DMS153 treated with DMSO at 0.1 percent for 48 hours (cell line): ENCODE measurements around the gene EVPLL.
"Not testable (repeated sequence)": the region's sequence is repeated elsewhere in the genome, so short reads cannot be mapped to it uniquely, and the experiment has no call there.

ENCODE experiments used
- DNase-seq: peaks from one replicate; lab custom pipeline; 2025; ENCODE audit not compliant: unreplicated experiment; lab: John Stamatoyannopoulos, UW

EVPLL gene

DNA sequence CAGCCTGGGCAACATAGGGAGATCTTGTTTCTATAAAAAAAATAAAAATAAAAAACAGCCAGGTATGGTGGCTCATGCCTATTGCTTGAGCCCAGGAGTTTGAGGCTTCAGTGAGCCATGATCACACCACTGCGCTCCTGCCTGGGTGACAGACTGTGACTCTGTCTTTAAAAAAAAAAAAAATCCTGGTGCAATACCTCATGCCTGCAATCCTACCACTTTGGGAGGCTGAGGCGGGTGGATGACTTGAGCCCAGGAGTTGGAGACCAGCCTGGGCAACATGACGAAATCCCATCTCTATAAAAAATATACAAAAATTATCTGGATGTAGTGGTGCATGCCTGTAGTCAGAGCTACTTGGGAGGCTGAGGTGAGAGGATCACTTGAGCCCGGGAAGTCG, 1.0 kb downstream of the EVPLL start:
- DNase-seq, result not testable (repeated sequence)

DNA sequence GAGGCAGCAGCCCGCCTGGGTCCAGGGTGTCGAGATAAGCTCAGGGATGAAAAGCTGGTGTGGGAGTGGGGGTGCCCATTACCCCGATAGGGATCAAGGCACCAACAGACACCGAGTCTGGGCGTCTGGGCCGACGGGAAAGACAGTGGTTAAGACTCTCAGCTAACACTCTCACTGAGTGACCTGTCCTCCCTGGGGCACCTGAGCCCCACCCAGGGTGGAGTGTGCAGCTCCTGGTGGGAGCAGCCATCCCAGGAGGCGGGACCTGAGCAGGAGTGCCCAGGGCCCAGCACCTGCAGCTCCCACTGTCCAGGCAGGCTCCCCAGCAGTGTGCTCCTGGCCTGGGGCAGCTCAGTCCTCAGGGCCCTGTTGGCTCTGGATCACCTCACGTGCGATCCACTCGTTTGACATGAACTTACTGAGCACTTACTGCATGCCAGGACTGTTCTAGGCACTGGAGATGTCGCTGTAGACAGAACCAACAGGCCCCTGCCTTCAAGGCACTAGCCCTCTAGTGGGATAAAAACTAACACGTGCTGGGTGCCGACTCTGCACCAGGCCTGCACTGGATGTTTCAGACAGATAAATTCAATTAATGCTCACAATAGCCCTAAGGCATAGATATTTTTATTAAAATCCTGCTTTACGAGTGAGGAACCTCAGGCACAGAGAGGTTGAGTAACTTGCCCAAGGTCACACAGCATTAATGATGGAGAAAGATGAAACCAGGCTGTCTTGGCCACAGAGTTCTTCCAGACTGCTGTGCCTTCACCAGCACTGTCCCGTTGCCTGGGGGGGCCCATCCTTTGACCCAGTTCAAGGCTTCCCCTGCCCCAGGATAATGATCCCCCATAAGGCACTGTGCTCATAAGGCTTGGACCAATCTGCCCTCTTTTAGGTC, 1.9 kb downstream of the EVPLL start:
- DNase-seq, result no peak

DNA sequence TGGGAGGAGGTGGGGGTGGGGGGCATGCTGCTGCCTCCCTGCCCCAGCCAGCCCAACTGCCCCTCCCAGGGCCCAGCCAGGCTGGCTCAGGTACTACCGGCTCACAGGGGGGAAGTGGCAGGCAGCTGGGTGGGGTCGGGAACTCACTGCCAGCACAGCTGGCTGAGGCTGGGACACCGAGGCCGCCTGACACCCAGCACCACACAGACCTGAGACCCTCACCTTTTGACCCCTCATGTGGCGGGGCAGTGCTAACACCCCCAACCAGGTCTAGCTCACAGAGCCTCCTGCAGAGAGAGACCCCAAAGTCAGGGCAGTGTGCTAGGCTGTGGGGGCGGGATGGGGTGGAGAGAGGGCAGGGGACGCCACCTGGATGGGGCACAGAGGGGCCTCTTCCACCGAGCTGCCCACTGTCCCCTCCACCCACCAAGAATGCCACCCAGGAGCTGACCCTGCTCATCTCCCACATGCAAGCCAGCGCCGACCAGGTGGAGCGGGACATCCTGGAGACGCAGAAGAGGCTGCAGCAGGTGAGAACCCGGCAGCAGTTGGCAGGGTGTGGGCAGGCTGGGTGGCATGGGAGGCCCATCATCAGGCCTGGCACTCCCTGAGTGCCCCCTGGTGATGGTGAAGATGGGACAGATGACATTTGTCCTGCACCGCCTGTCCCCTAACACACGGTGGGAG, 3.0 kb downstream of the EVPLL start:
- no peak for DNase-seq

DNA sequence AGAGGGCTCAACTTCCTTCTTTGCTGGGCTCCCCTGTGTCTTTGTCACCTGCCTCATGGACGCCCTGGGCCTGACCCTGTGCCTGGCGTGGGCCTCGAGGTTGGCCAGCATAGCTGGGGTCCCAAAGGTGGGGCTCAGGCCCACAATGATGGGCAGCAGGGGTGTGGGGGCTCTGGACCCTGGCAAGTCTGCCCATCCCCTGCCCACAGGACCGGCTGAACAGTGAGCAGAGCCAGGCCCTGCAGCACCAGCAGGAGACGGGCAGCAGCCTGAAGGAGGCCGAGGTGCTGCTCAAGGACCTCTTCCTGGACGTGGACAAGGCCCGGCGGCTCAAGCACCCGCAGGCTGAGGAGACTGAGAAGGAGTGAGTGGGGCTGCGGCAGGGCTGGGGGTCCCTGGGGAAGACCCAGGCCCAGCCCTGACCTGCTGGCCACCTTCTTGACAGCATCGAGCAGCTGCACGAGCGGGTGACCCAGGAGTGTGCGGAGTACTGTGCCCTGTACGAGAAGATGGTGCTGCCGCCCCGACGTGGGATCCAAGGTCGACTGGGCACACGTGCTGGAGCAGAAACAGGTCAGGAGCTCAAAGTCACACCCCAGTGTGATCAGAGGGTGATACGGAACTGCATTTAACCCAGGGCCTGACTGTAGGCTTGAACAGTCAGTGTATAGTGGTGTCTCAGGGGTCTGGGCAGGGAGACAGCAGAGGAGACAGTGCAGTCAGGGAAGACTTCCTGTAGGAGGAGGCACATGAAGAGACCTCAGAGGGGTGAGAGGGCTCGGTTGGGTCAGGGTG, 3.8 kb downstream of the EVPLL start:
- no peak for DNase-seq

DNA sequence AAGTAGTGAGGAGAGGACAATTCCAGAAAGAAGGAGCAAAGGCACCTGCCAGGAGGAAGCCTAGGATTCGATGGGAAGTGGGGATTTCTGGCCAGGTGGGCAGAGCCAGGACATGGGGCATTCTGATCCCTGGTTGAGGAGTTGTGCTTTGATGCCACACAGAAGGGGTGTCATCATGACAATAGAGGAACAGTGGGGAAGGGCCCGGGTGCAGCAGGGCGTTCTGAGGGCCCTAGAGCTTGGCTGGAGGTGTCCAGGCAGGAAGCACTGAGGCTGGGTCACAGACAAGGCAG, 4.3 kb downstream of the EVPLL start:
- no peak for DNase-seq

DNA sequence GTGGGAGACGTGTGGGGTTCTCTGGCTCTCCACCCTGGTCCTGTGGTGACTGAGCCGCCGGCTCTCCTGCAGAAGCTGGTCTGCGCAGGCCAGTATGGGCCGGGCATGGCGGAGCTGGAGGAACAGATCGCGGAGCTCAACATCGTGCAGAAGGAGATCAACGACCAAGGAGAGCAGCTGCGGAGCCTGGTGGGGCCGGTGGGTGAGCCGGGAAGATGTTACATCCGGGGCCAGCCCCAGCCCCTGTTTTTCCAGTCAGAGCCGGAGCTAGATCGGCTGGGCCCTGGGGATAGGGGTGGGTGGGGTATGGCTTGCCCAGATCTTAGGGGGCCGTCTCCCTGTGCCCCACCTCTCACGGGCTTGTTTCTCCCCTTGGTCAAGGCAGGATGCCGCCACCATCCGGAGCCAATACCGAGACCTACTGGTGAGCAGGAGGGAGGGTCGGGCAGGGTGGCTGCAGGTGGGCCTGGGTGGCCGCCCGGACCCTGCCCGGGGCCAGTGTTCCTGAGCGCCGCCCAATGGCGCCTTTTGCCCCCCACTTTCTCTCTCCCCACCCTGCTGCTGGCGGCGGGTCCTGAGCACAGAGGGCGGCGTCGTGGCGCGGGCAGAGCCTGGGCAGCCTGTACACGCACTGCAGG, 5.0 kb downstream of the EVPLL start:
- no peak for DNase-seq

DNA sequence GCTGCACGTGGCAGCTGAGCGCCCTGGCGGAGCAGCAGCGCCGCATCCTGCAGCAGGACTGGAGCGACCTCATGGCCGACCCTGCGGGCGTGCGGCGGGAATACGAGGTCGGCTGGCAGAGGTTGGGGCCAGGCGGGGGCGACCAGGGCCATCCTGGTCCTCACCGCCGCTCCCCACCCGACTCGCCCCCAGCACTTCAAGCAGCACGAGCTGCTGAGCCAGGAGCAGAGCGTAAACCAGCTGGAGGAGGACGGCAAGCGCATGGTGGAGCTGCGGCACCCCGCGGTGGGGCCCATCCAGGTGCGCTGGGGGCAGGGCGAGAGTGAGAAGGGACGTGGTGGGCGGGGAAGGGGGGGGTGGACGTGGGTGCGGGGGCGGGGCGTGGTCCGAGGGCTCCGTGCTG, 5.5 kb downstream of the EVPLL start:
- not testable (repeated sequence) for DNase-seq

DNA sequence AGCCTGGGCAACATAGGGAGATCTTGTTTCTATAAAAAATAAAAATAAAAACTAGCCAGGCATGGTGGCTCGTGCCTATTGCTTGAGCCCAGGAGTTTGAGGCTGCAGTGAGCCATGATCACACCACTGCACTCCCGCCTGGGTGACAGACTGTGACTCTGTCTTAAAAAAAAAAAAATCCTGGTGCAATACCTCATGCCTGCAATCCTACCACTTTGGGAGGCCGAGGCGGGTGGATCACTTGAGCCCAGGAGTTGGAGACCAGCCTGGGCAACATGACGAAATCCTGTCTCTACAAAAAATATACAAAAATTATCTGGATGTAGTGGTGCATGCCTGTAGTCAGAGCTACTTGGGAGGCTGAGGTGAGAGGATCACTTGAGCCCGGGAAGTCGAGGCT, 6.7 kb downstream of the EVPLL start:
- not testable (repeated sequence) for DNase-seq

DNA sequence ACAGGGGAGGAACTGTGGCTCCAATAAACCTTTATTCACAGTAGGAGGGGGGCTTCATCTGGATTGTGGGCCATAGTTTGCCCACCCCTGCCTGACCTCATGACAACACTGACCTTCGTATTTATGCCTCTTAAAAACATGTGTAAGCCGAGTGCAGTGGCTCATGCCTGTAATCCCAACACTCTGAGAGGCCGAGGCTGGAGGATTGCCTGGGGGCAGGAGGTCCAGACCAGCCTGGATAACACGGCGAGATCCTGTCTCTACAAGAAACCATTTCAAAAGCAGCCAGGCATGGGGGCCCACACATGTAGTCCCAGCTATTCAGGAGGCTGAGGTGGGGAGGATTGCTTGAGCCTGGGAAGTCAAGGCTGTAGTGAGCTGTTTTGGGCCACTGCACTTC, 10.0 kb downstream of the EVPLL start:
- not testable (repeated sequence) for DNase-seq

DNA sequence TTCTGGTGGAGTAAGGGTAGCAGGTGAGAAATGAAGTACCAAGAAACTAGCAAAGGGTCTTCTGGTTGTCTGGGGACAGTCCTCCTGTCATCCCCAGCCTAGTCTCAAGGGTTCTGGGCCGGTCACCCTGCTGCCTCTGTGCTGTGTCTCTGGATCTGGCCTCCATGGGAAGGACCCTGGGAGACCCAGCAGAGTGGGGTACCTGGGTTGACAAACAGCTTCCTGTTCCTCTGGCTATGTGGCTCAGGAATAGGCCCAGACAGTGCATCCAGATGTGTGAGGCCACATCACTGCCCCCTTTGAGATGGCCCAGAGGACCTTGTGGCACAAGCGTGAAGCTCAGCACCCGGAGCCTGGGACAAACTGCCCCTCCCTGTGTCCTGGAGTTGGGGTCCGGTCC, 10.7 kb downstream of the EVPLL start:
- DNase-seq, result not testable (repeated sequence)

DNA sequence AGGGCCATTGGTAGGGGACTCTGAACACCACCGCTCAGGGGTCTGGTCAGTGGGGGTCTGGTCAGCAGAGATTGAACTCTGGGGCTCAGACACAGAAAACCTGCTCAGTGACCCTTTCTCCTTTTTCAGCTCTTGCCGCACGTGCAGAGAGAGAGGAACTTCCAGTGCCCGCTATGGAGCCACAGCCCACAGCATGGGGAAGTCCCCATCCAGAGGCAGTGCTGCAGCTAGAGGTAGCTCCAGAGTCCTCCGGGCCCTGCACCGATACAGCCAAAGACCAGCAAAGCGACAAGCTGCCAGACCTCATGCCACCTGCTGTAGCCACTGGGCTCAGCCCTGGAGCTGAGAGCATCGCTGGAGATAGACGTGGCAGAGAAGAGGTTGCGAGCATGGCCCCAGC, 11.2 kb downstream of the EVPLL start:
- not testable (repeated sequence) for DNase-seq

DNA sequence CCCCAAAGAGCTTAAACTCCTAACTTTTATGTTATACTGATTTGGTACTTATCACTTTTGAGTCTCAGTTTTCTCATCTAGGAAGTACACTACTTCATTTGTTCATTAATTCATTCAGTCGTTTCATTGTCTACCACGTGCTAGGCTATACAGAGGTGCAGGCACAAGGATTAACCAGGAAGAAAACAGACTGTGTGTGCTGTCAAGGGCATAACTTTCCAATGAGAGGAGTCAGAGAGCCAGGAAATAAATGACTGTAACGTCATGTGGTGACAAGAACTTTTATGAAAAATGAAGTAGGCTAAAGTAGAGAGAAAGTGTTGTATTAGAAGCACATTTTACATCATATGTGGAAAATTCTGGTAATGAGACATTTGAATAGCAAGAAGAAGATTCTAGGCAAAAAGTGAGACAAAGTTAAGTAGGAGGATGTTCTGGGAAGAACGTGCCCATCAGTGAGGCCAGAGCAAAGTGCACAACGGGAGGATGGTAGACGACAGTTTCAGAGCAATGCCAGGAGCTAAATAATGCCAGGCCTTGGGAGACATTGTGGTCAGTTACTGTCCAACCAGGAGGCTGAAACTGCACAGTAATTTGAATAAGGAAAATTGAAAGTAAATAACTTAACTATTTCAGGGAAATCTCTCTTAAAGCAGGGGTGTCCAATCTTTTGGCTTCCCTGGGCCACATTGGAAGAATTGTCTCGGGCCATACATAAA, 24.5 kb downstream of the EVPLL start:
- not testable (repeated sequence) for DNase-seq

DNA sequence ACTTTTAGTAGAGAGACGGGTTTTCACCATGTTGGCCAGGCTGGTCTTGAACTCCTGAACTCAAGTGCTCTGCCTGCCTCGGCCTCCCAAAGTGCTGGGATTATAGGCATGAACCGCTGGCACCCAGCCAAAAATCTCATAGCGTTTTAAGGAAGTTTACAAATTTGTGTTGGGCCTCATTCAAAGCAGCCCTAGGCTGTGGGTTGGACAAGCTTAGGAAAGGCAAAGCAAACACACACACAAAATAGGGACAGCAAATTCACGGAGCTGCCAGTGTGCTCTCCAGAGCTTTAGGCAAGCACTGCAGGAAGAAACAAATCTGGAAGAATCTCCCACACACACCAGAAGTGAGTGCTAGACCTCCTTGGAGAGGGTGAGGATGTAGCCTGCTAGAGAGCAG, 25.6 kb downstream of the EVPLL start:
- not testable (repeated sequence) for DNase-seq

DNA sequence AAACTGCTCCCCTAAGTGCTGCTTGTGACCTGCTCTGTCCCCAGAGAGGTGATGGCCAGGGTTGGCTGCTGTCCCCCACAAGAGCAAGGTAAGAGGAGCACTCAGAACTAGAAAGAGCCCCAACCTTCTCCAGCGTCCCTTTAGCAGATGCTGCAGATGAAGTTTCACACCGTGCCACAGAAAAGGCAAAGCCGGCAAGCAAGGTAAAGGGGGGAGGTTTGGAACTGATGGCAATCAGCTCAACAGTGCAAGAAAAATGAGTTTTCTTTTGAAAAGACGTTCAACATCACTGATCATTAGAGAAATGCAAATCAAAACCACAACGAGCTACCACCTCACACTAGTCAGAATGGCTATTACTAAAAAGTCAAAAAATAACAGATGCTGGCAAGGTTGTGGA, 26.0 kb downstream of the EVPLL start:
- not testable (repeated sequence) for DNase-seq

DNA sequence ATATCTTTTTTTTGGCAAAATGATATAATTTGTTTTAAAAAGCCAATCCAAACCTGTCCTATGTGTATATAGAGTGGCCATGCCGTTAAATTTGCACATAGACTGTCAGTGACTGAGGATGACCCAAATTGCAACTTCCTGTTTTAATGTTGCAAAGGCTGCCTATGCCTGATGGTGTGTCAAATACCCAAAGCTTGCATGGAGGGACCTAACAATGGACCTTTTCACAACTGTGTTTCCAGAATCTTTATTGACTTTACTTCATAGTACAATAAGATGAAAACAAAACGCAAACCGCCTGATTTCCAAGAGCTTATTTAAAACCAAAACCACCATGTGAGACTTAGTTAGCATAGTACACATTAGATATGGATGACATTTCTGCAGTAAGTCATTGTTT, 31.3 kb downstream of the EVPLL start:
- DNase-seq, result not testable (repeated sequence)

DNA sequence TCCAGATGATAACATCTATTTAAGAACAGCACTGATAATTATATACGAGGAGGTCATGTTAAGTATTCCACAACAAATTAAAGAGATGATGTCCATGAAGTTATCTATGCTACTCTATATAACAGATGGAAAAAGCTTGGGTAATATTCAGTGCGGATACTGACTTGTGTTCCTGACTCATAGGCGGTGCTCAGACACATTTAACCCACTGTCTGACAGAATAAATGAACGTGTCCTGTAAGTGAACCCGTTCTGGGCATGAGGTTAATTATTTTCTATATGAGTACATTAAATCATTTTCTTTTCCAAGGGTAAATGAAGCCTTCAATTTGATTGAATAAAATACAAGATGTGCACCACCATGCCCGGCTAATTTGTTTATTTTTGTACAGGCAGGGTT, 31.7 kb downstream of the EVPLL start:
- DNase-seq, result not testable (repeated sequence)

DNA sequence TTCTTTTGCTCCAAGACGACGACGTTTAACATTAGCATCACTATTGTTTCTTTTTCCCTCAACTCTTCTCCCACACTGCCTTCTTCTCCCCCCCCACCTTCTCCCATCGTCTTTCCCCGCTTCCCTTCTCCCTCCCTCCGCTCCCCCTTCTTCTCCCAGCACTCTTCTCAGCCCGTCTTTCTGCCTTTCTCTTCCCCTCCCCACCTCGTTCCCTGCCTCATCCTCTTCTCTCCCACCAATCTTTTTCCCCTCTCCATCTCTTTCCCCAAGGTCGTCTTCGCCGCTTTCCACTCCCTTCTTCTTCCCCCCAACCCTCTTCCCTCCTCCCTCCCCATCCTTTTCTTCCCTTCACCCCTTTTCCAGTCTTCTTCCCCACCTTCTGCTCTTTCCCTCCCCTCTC, 33.2 kb downstream of the EVPLL start:
- not testable (repeated sequence) for DNase-seq

DNA sequence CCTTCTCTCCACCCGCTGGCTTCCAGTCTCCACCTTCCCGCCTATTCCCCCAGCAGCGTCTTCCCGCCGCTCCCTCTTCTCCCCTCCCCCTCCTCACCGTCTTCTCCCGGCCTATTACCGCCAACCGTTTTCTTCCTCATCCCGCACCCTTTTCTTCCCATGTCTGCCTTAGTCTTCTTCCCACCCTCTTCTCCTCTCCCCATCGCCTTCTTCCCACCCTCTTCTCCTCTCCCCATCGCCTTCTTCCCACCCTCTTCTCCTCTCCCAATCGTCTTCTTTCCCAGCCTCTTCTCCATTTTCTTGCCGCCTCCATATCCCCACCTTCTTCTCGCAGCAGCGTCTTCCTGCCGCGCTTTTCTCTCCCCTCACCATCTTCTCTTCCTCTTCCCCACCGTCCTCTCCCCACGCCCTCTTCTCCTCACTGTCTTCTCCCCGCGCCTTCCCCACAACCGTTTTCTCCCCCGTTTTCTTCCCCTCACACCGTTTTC, 33.8 kb downstream of the EVPLL start:
- not testable (repeated sequence) for DNase-seq

DNA sequence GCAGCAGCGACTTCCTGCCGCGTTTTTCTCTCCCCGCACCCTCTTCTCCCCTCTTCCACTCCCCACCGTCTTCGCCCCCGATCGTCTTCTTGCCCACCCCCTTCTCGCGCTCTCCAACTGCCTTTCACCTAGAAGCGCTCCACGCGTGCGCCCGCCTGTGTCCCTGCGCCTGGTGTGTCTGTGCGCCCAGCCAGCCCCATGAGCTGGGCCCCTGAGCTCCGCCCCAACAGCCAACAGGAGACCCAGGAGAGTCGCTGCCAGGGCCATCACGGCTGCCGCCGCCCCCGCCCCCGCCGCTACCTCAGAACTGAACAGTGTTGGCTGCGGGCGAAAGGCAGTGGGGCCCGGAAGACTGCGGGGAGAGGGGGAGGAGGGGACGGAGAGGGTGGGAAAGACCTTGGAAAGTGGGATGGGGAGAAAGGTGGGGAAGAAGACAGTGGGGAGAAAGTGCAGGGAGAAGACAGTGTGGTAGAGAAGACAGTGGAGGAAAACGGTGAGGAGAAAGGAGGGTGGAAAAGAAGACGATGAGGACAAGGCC, 34.5 kb downstream of the EVPLL start:
- not testable (repeated sequence) for DNase-seq

DNA sequence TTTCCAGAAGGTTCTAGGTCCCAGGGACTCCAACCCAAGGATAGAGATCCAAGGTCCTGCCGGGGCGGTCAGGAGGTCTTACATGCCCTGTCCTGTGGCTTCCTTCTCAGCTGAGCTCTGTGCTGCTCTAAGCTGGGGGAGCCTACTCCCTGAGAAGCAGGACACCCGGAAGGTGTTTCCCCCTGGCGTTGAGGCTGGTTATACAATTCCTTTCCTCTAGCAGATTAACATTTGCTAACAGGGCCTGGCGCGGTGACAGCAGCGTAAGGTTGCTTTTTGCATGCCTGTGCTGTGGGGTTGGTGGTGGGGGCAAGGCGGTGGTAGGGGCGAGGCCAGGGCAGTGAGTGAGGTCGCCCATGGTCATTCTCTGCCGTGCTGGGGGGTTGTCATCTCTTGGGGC, 43.9 kb downstream of the EVPLL start:
- not testable (repeated sequence) for DNase-seq
